Transverse colon (tissue), 4 donors: ENCODE results near the gene TRAIP.

ENCODE experiments used
- CTCF ChIP-seq, 5 experiments: fragments of 200-600 bp in 3 of 5; fragments of 450-650 bp in 2 of 5; sonication (generic) in 3 of 5; IDR thresholded peaks; 1 replicate in 2 of 5; 2 replicates in 3 of 5; pipeline ENCODE4 v1.5.1; 2016 to 2017; ENCODE audit warnings: antibody characterized with exemption in 5 of 5, inconsistent platforms in 3 of 5, mild to moderate bottlenecking in 2 of 5, moderate library complexity in 1 of 5
- EP300 ChIP-seq: sonication (generic); formaldehyde crosslinking; IDR thresholded peaks from one replicate; pipeline ENCODE4 v1.6.1; 2017; ENCODE audit warnings: antibody characterized with exemption, low read depth
- POLR2A ChIP-seq: fragments of 450-650 bp; IDR thresholded peaks from one replicate; pipeline ENCODE4 v1.6.1; 2016; ENCODE audit warnings: antibody characterized with exemption, mild to moderate bottlenecking, moderate library complexity
- POLR2AphosphoS5 ChIP-seq, 3 donors: sonication (generic); formaldehyde crosslinking; IDR thresholded peaks; one replicate each; pipeline ENCODE4 v1.6.1; 2016; ENCODE audit warnings: antibody characterized with exemption in 3 of 3

GRCh38 chr3:49785565-49786356 is 70.6 kb downstream of the TRAIP start:
- TF ChIP-seq POLR2A (no peak), CTCF (IDR thresholded peaks at IDR 0.05) (no peak), POLR2AphosphoS5 (IDR thresholded peaks at IDR 0.05) (no peak), EP300 (no peak)
